GM21515 (cell line): ENCODE data around the gene RHOJ.
"Not testable (repeated sequence)": the region's sequence is repeated elsewhere in the genome, so short reads cannot be mapped to it uniquely, and the experiment has no call there.

ENCODE experiments used
- ATAC-seq: cut with Tn5 transposase; IDR thresholded peaks from one replicate; pipeline ENCODE4 v1.9.1; 2021; ENCODE audit not compliant: unreplicated experiment

The RHOJ gene

GRCh38 chr14:63204407-63205043 lies at the start of gene RHOJ:
Gene RHOJ (plus strand): TSS chr14:63204443. CDS start chr14:63204870, 427 bp downstream.
- no peak for ATAC-seq

GRCh38 chr14:63155511-63156185 lies 48.6 kb upstream of the RHOJ start:
- ATAC-seq: no peak

GRCh38 chr14:63157195-63157594 lies 47.0 kb upstream of the RHOJ start:
- no peak for ATAC-seq

- no peak for ATAC-seq
These were observed 40.9 kb upstream of the RHOJ start for GRCh38 chr14:63163306-63163705.

- no peak for ATAC-seq
These were observed 40.0 kb upstream of the RHOJ start for GRCh38 chr14:63164108-63164683.

- not testable (repeated sequence) for ATAC-seq
These were observed 39.0 kb upstream of the RHOJ start for GRCh38 chr14:63165267-63165666.

- no peak for ATAC-seq
These were observed 37.2 kb upstream of the RHOJ start for GRCh38 chr14:63167044-63167443.

GRCh38 chr14:63174760-63175191 lies 29.5 kb upstream of the RHOJ start:
- ATAC-seq: no peak

GRCh38 chr14:63175531-63175930 lies 28.7 kb upstream of the RHOJ start:
- ATAC-seq: no peak

GRCh38 chr14:63178912-63179311 lies 25.3 kb upstream of the RHOJ start:
- ATAC-seq: no peak

- ATAC-seq: no peak
These were observed 24.9 kb upstream of the RHOJ start for GRCh38 chr14:63179383-63179782.

GRCh38 chr14:63180011-63180410 lies 24.2 kb upstream of the RHOJ start:
- ATAC-seq: no peak

- ATAC-seq: no peak
These were observed 21.3 kb upstream of the RHOJ start for GRCh38 chr14:63182968-63183367.

- ATAC-seq: no peak
These were observed 17.8 kb upstream of the RHOJ start for GRCh38 chr14:63186453-63186852.

- no peak for ATAC-seq
These were observed 13.0 kb upstream of the RHOJ start for GRCh38 chr14:63191211-63191610.

- no peak for ATAC-seq
These were observed 12.2 kb upstream of the RHOJ start for GRCh38 chr14:63192085-63192484.

GRCh38 chr14:63193236-63193635 lies 11.0 kb upstream of the RHOJ start:
- no peak for ATAC-seq

- ATAC-seq: no peak
These were observed 4.1 kb upstream of the RHOJ start for GRCh38 chr14:63200035-63200740.

GRCh38 chr14:63200767-63201166 lies 3.5 kb upstream of the RHOJ start:
- no peak for ATAC-seq

- no peak for ATAC-seq
These were observed 1.2 kb upstream of the RHOJ start for GRCh38 chr14:63203015-63203414.

- no peak for ATAC-seq
These were observed 431 bp upstream of the RHOJ start for GRCh38 chr14:63203618-63204406.
